ENCODE results near the gene SULT1A2.

SULT1A2 gene

DNA sequence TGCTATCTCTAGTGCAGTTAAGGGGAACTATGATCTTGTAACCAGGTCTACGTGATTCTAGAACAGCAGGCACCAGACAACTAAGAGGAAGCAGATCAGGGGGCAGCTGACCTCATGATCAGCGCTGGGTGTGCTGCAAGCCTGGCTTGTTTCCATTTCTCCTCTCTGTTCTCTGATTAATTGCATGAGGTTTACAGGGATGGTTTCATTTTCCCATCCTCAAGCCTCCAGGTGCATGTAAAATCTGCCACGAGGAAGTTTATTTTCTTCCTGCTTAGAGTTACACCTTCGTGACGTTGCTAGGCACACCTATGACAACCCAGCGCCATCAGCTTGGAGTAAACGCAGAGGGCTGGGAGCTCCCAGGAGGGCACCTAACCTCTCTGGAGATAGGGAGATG is 53.8 kb downstream of the SULT1A2 start:
- no peak overlapping the region for H3K4me3 ChIP-seq (ENCODE audit: low read length)
- TF ChIP-seq, protein P1, sequence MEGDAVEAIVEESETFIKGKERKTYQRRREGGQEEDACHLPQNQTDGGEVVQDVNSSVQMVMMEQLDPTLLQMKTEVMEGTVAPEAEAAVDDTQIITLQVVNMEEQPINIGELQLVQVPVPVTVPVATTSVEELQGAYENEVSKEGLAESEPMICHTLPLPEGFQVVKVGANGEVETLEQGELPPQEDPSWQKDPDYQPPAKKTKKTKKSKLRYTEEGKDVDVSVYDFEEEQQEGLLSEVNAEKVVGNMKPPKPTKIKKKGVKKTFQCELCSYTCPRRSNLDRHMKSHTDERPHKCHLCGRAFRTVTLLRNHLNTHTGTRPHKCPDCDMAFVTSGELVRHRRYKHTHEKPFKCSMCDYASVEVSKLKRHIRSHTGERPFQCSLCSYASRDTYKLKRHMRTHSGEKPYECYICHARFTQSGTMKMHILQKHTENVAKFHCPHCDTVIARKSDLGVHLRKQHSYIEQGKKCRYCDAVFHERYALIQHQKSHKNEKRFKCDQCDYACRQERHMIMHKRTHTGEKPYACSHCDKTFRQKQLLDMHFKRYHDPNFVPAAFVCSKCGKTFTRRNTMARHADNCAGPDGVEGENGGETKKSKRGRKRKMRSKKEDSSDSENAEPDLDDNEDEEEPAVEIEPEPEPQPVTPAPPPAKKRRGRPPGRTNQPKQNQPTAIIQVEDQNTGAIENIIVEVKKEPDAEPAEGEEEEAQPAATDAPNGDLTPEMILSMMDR (IDR thresholded peaks at IDR 0.05; ENCODE audit: insufficient read depth, low read depth, low read length, missing control alignments) = no peak
- peak; percentile 49 for DNase-seq (ENCODE audit: low read depth)

- DNase-seq (ENCODE audit: low read depth) = no peak
- TF ChIP-seq, protein P1 (IDR thresholded peaks at IDR 0.05; ENCODE audit: insufficient read depth, low read depth, low read length, missing control alignments) = no peak
- H3K4me3 ChIP-seq (ENCODE audit: low read length) = no peak overlapping the region
Measured at GRCh38 chr16:28542646-28543045, 54.2 kb downstream of the SULT1A2 start.

Data from epithelial cell of esophagus (primary cell).